K562 (cell line): ENCODE measurements around the gene RAB4B. TPM values are rescaled to one million over a fixed set of nuclear protein-coding genes. Genes with fewer than 3 reads are reported as not detected.

ENCODE experiments used
- ATAC-seq: fragments of 200-7000 bp; cut with Tn5 transposase; 3 replicates; pipeline ENCODE4 v1.9.1; 2020; ENCODE audit warnings: moderate library complexity
- BruUV-seq: library from RNA; stranded (reverse); fragments of 400-500 nt; replicated peaks from 2 replicates; lab custom pipeline; 2021; lab: Mats Ljungman, UMichigan
- CTCF ChIA-PET: fragments of 300-600 bp; formaldehyde crosslinking; extraction: SDS; loops from one replicate; lab custom pipeline; 2021; ENCODE audit warnings: low intra/inter-chr PET ratio; lab: Yijun Ruan, JAX
- POLR2A ChIA-PET: fragments of 300-600, 350-650 bp; sonication (Branson Sonifier 250); formaldehyde crosslinking; extraction: SDS; loops from one replicate; lab custom pipeline; 2021; ENCODE audit warnings: antibody characterized with exemption, inconsistent platforms; lab: Yijun Ruan, JAX
- DNase-seq, 4 experiments: peaks; one replicate each; pipeline versions ENCODE4 v3.0.0 to v3.0.0-alpha.2; 2011 to 2018; ENCODE audit warnings: low spot score in 3 of 4, mixed read lengths in 3 of 4; ENCODE audit errors: extremely low read depth in 1 of 4
- FAIRE-seq: peaks from 2 replicates; lab custom pipeline; 2011; peaks lifted over from hg19 to GRCh38; lab: Jason Lieb, UNC
- H2AFZ ChIP-seq: 2 replicates; pipeline ENCODE4 v1.6.0; 2011; ENCODE audit warnings: low read depth, low read length, control low read depth, inconsistent platforms
- H3K27ac ChIP-seq: fragments of 200-600 bp; 3 replicates; pipeline ENCODE4 v1.8.0; 2011; ENCODE audit warnings: low read depth, mild to moderate bottlenecking, control low read depth, inconsistent platforms, low read length, moderate library complexity, mixed read lengths; ENCODE audit errors: extremely low read depth
- H3K27me3 ChIP-seq, 2 experiments: fragments of 300-600 bp in 1 of 2; 2 replicates in 1 of 2; 3 replicates in 1 of 2; pipeline versions ENCODE4 v1.6.0 to v1.8.0; 2011; ENCODE audit warnings: inconsistent platforms in 2 of 2, low read length in 2 of 2, mild to moderate bottlenecking in 1 of 2, mixed read lengths in 1 of 2, moderate library complexity in 1 of 2; ENCODE audit not compliant: control insufficient read depth in 2 of 2, insufficient read depth in 2 of 2
- H3K36me3 ChIP-seq: fragments of 300-600 bp; 3 replicates; pipeline ENCODE4 v1.8.0; 2011; ENCODE audit warnings: mild to moderate bottlenecking, low read length, inconsistent platforms; ENCODE audit not compliant: control insufficient read depth, insufficient read depth
- H3K4me1 ChIP-seq, 2 experiments: fragments of 200-600 bp in 1 of 2; replicated peaks in 1 of 2; 2 replicates in 1 of 2; 3 replicates in 1 of 2; pipeline versions ENCODE4 v1.5.1 to v1.8.0; 2011; ENCODE audit warnings: inconsistent platforms in 2 of 2, low read length in 2 of 2, mild to moderate bottlenecking in 1 of 2, mixed read lengths in 1 of 2, moderate library complexity in 1 of 2; ENCODE audit not compliant: control insufficient read depth in 2 of 2, insufficient read depth in 2 of 2
- H3K4me2 ChIP-seq: 2 replicates; pipeline ENCODE4 v1.6.1; 2011; ENCODE audit warnings: low read length, control low read depth, inconsistent platforms, mixed read lengths; ENCODE audit not compliant: insufficient read depth
- H3K4me3 ChIP-seq: fragments of 200-600 bp; sonication (generic), shearing (Covaris generic); 2 replicates; pipeline ENCODE4 v1.5.1; 2016; ENCODE audit warnings: control low read depth, inconsistent platforms
- H3K79me2 ChIP-seq: fragments of 200-600 bp; 3 replicates; pipeline ENCODE4 v1.8.0; 2011; ENCODE audit warnings: low read length, inconsistent platforms; ENCODE audit not compliant: control insufficient read depth, insufficient read depth
- H3K9ac ChIP-seq, 2 experiments: 2 replicates each; pipeline versions ENCODE4 v1.6.0 to v1.6.1; 2011; ENCODE audit warnings: low read depth in 2 of 2, low read length in 2 of 2, control low read depth in 1 of 2, inconsistent platforms in 1 of 2, mild to moderate bottlenecking in 1 of 2, mixed read lengths in 1 of 2; ENCODE audit not compliant: insufficient read depth in 1 of 2
- H3K9me1 ChIP-seq: one replicate; pipeline ENCODE4 v1.6.0; 2011; ENCODE audit warnings: inconsistent platforms, mild to moderate bottlenecking, low read length, moderate library complexity; ENCODE audit not compliant: control insufficient read depth, insufficient read depth
- H3K9me3 ChIP-seq: replicated peaks from 2 replicates; pipeline ENCODE4 v1.5.1; 2011; ENCODE audit warnings: low read depth, low read length, inconsistent platforms; ENCODE audit not compliant: control insufficient read depth, insufficient read depth
- H4K20me1 ChIP-seq: replicated peaks from 2 replicates; pipeline ENCODE4 v1.6.1; 2011; ENCODE audit warnings: low read length, inconsistent platforms, mixed read lengths; ENCODE audit not compliant: control insufficient read depth, insufficient read depth
- PCBP2 ChIP-seq: fragments of 200-400 bp; formaldehyde crosslinking; IDR thresholded peaks from 2 replicates; pipeline ENCODE4 v1.6.1; 2018; ENCODE audit warnings: low read length, low read depth, mild to moderate bottlenecking, moderate library complexity; ENCODE audit not compliant: poor library complexity, severe bottlenecking
- SAP30 ChIP-seq: fragments of 200-600 bp; sonication (generic); IDR thresholded peaks from 2 replicates; pipeline ENCODE4 v1.6.1; 2012; ENCODE audit warnings: borderline replicate concordance, low read depth, mild to moderate bottlenecking, moderate library complexity, low read length, control low read depth, inconsistent platforms; ENCODE audit not compliant: insufficient read depth, poor library complexity, severe bottlenecking
- ZNF24 ChIP-seq: fragments of 450-650 bp; IDR thresholded peaks from 2 replicates; pipeline ENCODE4 v1.6.1; 2016
- ZNF263 ChIP-seq: sonication (generic); formaldehyde crosslinking; IDR thresholded peaks from 2 replicates; pipeline ENCODE4 v1.8.0; 2022; ENCODE audit warnings: mild to moderate bottlenecking, missing genetic modification reagents, borderline replicate concordance
- WGBS: fragments of 100-300 bp; shearing (Covaris generic); methylation state at CpG from one replicate; pipeline ENCODE4 v1.1.6; 2016; ENCODE audit warnings: low coverage, mixed read lengths; ENCODE audit not compliant: insufficient coverage; ENCODE audit errors: missing lambda C conversion rate; 5-methylcytosine and 5-hydroxymethylcytosine counted together
- in situ Hi-C: fragments of 300-500 bp; cut with MboI; formaldehyde crosslinking; loops from 4 replicates; pipeline ENCODE4 v1.15.0; 2018; ENCODE audit warnings: inconsistent platforms, mixed read lengths
- intact Hi-C: fragments of 100-400 bp; cut with micrococcal nuclease; formaldehyde crosslinking; loops from 2 replicates; pipeline ENCODE4 v1.14.2; 2022
- polyA plus RNA-seq, 8 experiments: library from polyadenylated mRNA; depleted of rRNA in 4 of 8; stranded (reverse) in 5 of 8; unstranded in 3 of 8; fragments of >200 nt; fragmentation: Nextera tagmentation in 2 of 8; fragmentation: Illumina TruSeq in 1 of 8; extraction: Ambion mirVana in 2 of 8; extraction: Trizol in 1 of 8; gene quantifications; 2 replicates each; pipeline versions ENCODE4 v1.2.1 to v1.2.3, GENCODE V29; 2011 to 2014; ENCODE audit warnings: inconsistent platforms in 1 of 8, missing spikeins in 1 of 8
- total RNA-seq, 7 experiments: library from RNA; depleted of rRNA in 6 of 7; stranded (reverse); fragments of >200 nt in 6 of 7; fragmentation: Illumina TruSeq in 2 of 7; extraction: Trizol in 2 of 7; gene quantifications; 2 replicates each; pipeline versions ENCODE4 v1.2.1 to v1.2.3, GENCODE V29; 2011 to 2021; ENCODE audit warnings: low replicate concordance in 1 of 7
- TF ChIP-seq, protein P1 (sequence below): sonication (generic); formaldehyde crosslinking; IDR thresholded peaks from 2 replicates; pipeline ENCODE4 v1.8.1; 2023; ENCODE audit warnings: mild to moderate bottlenecking, missing genetic modification reagents
- TF ChIP-seq, protein P2 (sequence below): fragments of 250-450 bp; sonication (Bioruptor Pico); IDR thresholded peaks from 2 replicates; pipeline ENCODE4 v1.5.0; 2020; ENCODE audit warnings: mild to moderate bottlenecking, borderline replicate concordance
- TF ChIP-seq, protein P3 (sequence below): sonication (generic); formaldehyde crosslinking; IDR thresholded peaks from 2 replicates; pipeline ENCODE4 v1.9.0; 2022; ENCODE audit warnings: mild to moderate bottlenecking, missing genetic modification reagents

RAB4B gene
- total and polyA plus RNA-seq, 9 of the 15 experiments (the other 6 are each of a cell fraction or from before 2014, with no cell fraction given), result 0.28 to 20.4 (median 9.0) TPM

DNA sequence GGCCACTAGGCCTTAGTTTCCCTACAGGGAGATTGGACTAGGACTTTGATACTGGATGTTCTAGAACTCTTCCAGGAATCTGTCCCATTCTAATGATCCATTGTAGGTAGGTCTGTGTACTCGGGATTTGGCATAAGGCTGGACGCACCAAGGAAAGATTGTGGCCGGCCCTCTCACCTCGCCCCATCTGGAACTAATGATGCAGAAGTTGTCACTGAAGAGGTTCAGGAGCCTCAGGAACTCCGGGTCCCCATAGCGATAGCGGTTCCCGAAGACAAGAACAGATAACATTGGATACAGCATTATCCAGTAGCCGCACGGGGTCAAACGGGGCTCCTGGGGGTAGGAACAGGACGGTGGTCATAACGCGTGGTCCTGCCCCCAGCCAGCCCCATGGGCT is 32.1 kb downstream of the RAB4B start:
- in situ Hi-C loops (loop anchor here (5.0 kb wide), 1 partner anchor 322 kb away; no protein-coding TSS in a partner anchor), intact Hi-C loops (no loop called here)
- 9% methylated on average over 12 of the region's 14 CpGs for WGBS
- Histone ChIP-seq H3K9me1 (peaks cover 12% of the 10 kb centered on the region), H3K4me1 (peaks cover 19 to 63% of the 10 kb centered on the region in 2 experiments; a peak in 4 of 5 replicates), H3K27me3 (no peaks in the 10 kb centered on the region), H4K20me1 (peaks cover 20% of the 10 kb centered on the region), H3K9me3 (no peaks in the 10 kb centered on the region), H3K27ac (peak overlapping the region; percentile 79), H3K4me2 (peak overlapping the region; percentile 74), H2AFZ (peak overlapping the region; percentile 33; the same call in 1 of the 2 replicates), H3K9ac (peak overlapping the region; percentile 26 to 46; a peak in 3 of 4 replicates), H3K4me3 (peak overlapping the region; percentile 46), H3K36me3 (peaks cover 45% of the 10 kb centered on the region), H3K79me2 (peaks cover 29% of the 10 kb centered on the region)
- ChIA-PET CTCF (no interaction called here), POLR2A (no interaction called here)
- FAIRE-seq (no peak), ATAC-seq (no peak), DNase-seq (peak in 2 of 4 experiments; percentile 13 to 47)
- no TSS peak for BruUV-seq
- TF ChIP-seq ZNF263 (CRISPR knock-in tag), result 0 out of 2 replicates have a peak, but pooled peaks have one; percentile 7
- TF ChIP-seq PCBP2, result no peak
- TF ChIP-seq, protein P1, sequence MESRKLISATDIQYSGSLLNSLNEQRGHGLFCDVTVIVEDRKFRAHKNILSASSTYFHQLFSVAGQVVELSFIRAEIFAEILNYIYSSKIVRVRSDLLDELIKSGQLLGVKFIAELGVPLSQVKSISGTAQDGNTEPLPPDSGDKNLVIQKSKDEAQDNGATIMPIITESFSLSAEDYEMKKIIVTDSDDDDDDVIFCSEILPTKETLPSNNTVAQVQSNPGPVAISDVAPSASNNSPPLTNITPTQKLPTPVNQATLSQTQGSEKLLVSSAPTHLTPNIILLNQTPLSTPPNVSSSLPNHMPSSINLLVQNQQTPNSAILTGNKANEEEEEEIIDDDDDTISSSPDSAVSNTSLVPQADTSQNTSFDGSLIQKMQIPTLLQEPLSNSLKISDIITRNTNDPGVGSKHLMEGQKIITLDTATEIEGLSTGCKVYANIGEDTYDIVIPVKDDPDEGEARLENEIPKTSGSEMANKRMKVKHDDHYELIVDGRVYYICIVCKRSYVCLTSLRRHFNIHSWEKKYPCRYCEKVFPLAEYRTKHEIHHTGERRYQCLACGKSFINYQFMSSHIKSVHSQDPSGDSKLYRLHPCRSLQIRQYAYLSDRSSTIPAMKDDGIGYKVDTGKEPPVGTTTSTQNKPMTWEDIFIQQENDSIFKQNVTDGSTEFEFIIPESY, result 0 out of 2 replicates have a peak, but pooled peaks have one; percentile 1
- TF ChIP-seq, protein P2, sequence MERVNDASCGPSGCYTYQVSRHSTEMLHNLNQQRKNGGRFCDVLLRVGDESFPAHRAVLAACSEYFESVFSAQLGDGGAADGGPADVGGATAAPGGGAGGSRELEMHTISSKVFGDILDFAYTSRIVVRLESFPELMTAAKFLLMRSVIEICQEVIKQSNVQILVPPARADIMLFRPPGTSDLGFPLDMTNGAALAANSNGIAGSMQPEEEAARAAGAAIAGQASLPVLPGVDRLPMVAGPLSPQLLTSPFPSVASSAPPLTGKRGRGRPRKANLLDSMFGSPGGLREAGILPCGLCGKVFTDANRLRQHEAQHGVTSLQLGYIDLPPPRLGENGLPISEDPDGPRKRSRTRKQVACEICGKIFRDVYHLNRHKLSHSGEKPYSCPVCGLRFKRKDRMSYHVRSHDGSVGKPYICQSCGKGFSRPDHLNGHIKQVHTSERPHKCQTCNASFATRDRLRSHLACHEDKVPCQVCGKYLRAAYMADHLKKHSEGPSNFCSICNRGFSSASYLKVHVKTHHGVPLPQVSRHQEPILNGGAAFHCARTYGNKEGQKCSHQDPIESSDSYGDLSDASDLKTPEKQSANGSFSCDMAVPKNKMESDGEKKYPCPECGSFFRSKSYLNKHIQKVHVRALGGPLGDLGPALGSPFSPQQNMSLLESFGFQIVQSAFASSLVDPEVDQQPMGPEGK (CRISPR knock-in tag), result no peak
- TF ChIP-seq, protein P3, sequence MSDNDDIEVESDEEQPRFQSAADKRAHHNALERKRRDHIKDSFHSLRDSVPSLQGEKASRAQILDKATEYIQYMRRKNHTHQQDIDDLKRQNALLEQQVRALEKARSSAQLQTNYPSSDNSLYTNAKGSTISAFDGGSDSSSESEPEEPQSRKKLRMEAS, result 0 out of 2 replicates have a peak, but pooled peaks have one; percentile 5
- peak; percentile 13 for TF ChIP-seq SAP30
- TF ChIP-seq ZNF24, result peak; percentile 72
